SK-N-SH treated with all-trans-retinoic acid at 6 μM for 48 hours (cell line): ENCODE results near the gene CPSF6.

ENCODE experiments used
- ARNTL ChIP-seq: fragments of 450-650 bp; formaldehyde crosslinking; IDR thresholded peaks from 2 replicates; pipeline ENCODE4 v1.5.0; 2020; ENCODE audit warnings: low read depth, mild to moderate bottlenecking, moderate library complexity, borderline replicate concordance
- BACH2 ChIP-seq: fragments of 250-450 bp; sonication (Bioruptor Pico); IDR thresholded peaks from 2 replicates; pipeline ENCODE4 v1.9.0; 2021; ENCODE audit warnings: mild to moderate bottlenecking, borderline replicate concordance
- ISL1 ChIP-seq: fragments of 250-450 bp; sonication (Bioruptor Pico); IDR thresholded peaks from 2 replicates; pipeline ENCODE4 v2.1.2; 2022; ENCODE audit warnings: mild to moderate bottlenecking, moderate library complexity
- OSR1 ChIP-seq: fragments of 250-450 bp; sonication (Bioruptor Pico); IDR thresholded peaks from 2 replicates; pipeline ENCODE4 v1.8.0; 2022; ENCODE audit warnings: moderate library complexity, mild to moderate bottlenecking, inconsistent platforms
- RARB ChIP-seq: fragments of 250-450 bp; sonication (Bioruptor Pico); IDR thresholded peaks from 2 replicates; pipeline ENCODE4 v1.8.0; 2021; ENCODE audit warnings: mild to moderate bottlenecking, moderate library complexity
- TOX ChIP-seq: fragments of 250-450 bp; sonication (Bioruptor Pico); IDR thresholded peaks from 2 replicates; pipeline ENCODE4 v1.8.0; 2021; ENCODE audit warnings: mild to moderate bottlenecking, moderate library complexity, borderline replicate concordance
- ZFP30 ChIP-seq: fragments of 450-650 bp; formaldehyde crosslinking; IDR thresholded peaks from 2 replicates; pipeline ENCODE4 v1.5.0; 2022; ENCODE audit warnings: mild to moderate bottlenecking, moderate library complexity
- ZNF565 ChIP-seq: fragments of 450-650 bp; formaldehyde crosslinking; conservative IDR thresholded peaks from 2 replicates; pipeline ENCODE4 v1.5.0; 2020; ENCODE audit warnings: low read depth, mild to moderate bottlenecking, moderate library complexity
- ZNF70 ChIP-seq: fragments of 450-650 bp; formaldehyde crosslinking; IDR thresholded peaks from 2 replicates; pipeline ENCODE4 v1.5.0; 2020; ENCODE audit warnings: mild to moderate bottlenecking, moderate library complexity
- TF ChIP-seq, protein P1 (sequence below): fragments of 250-450 bp; sonication (Bioruptor Pico); IDR thresholded peaks from 2 replicates; pipeline ENCODE4 v1.5.1; 2020; ENCODE audit warnings: low read depth, mild to moderate bottlenecking, moderate library complexity
- TF ChIP-seq, protein P2 (sequence below): fragments of 250-450 bp; sonication (Bioruptor Pico); IDR thresholded peaks from 2 replicates; pipeline ENCODE4 v1.5.1; 2021; ENCODE audit warnings: mild to moderate bottlenecking, moderate library complexity
- TF ChIP-seq, protein P3 (sequence below): fragments of 250-450 bp; sonication (Bioruptor Pico); IDR thresholded peaks from 2 replicates; pipeline ENCODE4 v1.8.0; 2020; ENCODE audit warnings: mild to moderate bottlenecking, moderate library complexity, borderline replicate concordance
- TF ChIP-seq, protein P4 (sequence below): fragments of 250-450 bp; sonication (Bioruptor Pico); IDR thresholded peaks from 2 replicates; pipeline ENCODE4 v1.8.0; 2021; ENCODE audit warnings: low read depth, mild to moderate bottlenecking, moderate library complexity, borderline replicate concordance

DNA sequence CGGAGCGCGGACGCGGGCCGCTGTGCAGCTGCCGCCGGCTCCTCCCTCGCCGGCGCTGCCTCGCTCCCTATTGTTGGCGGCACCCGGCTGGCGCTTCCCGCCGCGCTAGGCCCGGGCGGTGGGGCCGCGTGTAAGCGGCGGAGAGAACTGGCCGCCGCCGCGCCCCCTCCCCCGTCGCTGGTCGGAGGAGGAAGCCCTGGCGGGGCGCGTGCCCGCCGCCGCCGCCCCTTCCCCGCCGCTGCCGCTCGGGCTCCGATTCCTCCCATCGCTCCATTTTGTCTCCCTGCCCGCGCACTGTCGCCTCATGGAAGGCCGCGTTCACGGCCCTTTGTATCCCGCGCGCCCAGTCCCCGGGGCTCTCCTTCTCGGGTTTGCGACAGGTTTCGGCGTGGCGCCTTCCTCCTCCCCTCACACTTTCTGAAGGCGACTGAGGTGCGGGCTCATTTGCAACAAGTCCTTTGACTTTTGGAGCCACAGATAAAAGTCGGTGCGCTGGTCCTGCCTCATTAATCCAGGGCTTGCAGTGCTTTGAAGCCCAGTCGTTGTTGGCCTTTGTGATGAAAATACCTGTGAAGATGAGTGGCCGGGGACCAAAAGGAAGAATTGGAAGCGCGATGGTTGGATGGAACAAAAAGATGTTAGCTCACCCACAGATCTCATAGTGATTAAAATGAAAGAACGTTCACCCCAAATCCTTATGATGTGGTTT is 707 bp downstream of the CPSF6 start:
- TF ChIP-seq ARNTL (CRISPR knock-in tag) (no peak), ZNF70 (no peak), OSR1 (CRISPR knock-in tag) (no peak), TOX (CRISPR knock-in tag) (no peak), RARB (CRISPR knock-in tag) (no peak), BACH2 (CRISPR knock-in tag) (no peak), ZNF565 (CRISPR knock-in tag) (no peak), ISL1 (CRISPR knock-in tag) (no peak), ZFP30 (CRISPR knock-in tag) (no peak)
- TF ChIP-seq, protein P1, sequence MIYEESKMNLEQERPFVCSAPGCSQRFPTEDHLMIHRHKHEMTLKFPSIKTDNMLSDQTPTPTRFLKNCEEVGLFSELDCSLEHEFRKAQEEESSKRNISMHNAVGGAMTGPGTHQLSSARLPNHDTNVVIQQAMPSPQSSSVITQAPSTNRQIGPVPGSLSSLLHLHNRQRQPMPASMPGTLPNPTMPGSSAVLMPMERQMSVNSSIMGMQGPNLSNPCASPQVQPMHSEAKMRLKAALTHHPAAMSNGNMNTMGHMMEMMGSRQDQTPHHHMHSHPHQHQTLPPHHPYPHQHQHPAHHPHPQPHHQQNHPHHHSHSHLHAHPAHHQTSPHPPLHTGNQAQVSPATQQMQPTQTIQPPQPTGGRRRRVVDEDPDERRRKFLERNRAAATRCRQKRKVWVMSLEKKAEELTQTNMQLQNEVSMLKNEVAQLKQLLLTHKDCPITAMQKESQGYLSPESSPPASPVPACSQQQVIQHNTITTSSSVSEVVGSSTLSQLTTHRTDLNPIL = no peak
- TF ChIP-seq, protein P2, sequence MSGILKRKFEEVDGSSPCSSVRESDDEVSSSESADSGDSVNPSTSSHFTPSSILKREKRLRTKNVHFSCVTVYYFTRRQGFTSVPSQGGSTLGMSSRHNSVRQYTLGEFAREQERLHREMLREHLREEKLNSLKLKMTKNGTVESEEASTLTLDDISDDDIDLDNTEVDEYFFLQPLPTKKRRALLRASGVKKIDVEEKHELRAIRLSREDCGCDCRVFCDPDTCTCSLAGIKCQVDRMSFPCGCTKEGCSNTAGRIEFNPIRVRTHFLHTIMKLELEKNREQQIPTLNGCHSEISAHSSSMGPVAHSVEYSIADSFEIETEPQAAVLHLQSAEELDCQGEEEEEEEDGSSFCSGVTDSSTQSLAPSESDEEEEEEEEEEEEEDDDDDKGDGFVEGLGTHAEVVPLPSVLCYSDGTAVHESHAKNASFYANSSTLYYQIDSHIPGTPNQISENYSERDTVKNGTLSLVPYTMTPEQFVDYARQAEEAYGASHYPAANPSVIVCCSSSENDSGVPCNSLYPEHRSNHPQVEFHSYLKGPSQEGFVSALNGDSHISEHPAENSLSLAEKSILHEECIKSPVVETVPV (CRISPR knock-in tag) = no peak
- TF ChIP-seq, protein P3, sequence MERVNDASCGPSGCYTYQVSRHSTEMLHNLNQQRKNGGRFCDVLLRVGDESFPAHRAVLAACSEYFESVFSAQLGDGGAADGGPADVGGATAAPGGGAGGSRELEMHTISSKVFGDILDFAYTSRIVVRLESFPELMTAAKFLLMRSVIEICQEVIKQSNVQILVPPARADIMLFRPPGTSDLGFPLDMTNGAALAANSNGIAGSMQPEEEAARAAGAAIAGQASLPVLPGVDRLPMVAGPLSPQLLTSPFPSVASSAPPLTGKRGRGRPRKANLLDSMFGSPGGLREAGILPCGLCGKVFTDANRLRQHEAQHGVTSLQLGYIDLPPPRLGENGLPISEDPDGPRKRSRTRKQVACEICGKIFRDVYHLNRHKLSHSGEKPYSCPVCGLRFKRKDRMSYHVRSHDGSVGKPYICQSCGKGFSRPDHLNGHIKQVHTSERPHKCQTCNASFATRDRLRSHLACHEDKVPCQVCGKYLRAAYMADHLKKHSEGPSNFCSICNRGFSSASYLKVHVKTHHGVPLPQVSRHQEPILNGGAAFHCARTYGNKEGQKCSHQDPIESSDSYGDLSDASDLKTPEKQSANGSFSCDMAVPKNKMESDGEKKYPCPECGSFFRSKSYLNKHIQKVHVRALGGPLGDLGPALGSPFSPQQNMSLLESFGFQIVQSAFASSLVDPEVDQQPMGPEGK (CRISPR knock-in tag) = no peak
- TF ChIP-seq, protein P4, sequence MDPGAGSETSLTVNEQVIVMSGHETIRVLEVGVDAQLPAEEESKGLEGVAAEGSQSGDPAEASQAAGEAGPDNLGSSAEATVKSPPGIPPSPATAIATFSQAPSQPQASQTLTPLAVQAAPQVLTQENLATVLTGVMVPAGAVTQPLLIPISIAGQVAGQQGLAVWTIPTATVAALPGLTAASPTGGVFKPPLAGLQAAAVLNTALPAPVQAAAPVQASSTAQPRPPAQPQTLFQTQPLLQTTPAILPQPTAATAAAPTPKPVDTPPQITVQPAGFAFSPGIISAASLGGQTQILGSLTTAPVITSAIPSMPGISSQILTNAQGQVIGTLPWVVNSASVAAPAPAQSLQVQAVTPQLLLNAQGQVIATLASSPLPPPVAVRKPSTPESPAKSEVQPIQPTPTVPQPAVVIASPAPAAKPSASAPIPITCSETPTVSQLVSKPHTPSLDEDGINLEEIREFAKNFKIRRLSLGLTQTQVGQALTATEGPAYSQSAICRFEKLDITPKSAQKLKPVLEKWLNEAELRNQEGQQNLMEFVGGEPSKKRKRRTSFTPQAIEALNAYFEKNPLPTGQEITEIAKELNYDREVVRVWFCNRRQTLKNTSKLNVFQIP (CRISPR knock-in tag) = no peak
